HepG2 (cell line): ENCODE results near the gene BBS9. TPM values are rescaled to one million over a fixed set of nuclear protein-coding genes. Genes with fewer than 3 reads are reported as not detected.

Source experiments
- ATAC-seq: fragments of 200-7000 bp; cut with Tn5 transposase; 3 replicates; pipeline ENCODE4 v1.9.1; 2020; ENCODE audit warnings: mild to moderate bottlenecking, moderate library complexity
- BruUV-seq: library from RNA; stranded (reverse); fragments of 400-500 nt; replicated peaks from 2 replicates; lab custom pipeline; 2021; lab: Mats Ljungman, UMichigan
- CTCF ChIA-PET: fragments of 300-600 bp; formaldehyde crosslinking; extraction: SDS; loops from one replicate; lab custom pipeline; 2021; ENCODE audit warnings: low total read pairs, inconsistent platforms, low intra/inter-chr PET ratio; lab: Yijun Ruan, JAX
- POLR2A ChIA-PET: fragments of 350-600 bp; sonication (Branson Sonifier 250); formaldehyde crosslinking; loops from one replicate; lab custom pipeline; 2020; ENCODE audit warnings: antibody characterized with exemption, inconsistent platforms; lab: Yijun Ruan, JAX
- DNase-seq: peaks from one replicate; pipeline ENCODE4 v3.0.0-alpha.2; 2015; ENCODE audit warnings: low spot score
- FAIRE-seq: peaks from 3 replicates; lab custom pipeline; 2011; peaks lifted over from hg19 to GRCh38; lab: Jason Lieb, UNC
- H2AFZ ChIP-seq: one replicate; pipeline ENCODE4 v1.6.1; 2011; ENCODE audit warnings: low read length, inconsistent platforms
- H3K27ac ChIP-seq: fragments of 300-600 bp; 3 replicates; pipeline ENCODE4 v1.8.0; 2011; ENCODE audit warnings: mixed run types, mild to moderate bottlenecking, mixed read lengths, low read length, inconsistent platforms; ENCODE audit not compliant: insufficient read depth; ENCODE audit errors: extremely low read length
- H3K27me3 ChIP-seq, 2 experiments: fragments of 200-600 bp in 1 of 2; 2 replicates in 1 of 2; 3 replicates in 1 of 2; pipeline versions ENCODE4 v1.6.0 to v1.8.0; 2011; ENCODE audit warnings: low read length in 2 of 2, mild to moderate bottlenecking in 2 of 2, moderate library complexity in 2 of 2, inconsistent platforms in 1 of 2; ENCODE audit not compliant: insufficient read depth in 2 of 2, control insufficient read depth in 1 of 2
- H3K36me3 ChIP-seq, 2 experiments: fragments of 200-600 bp in 1 of 2; replicated peaks in 1 of 2; 2 replicates in 1 of 2; 3 replicates in 1 of 2; pipeline versions ENCODE4 v1.5.1 to v1.8.0; 2011; ENCODE audit warnings: low read length in 2 of 2, inconsistent platforms in 1 of 2; ENCODE audit not compliant: insufficient read depth in 2 of 2, control insufficient read depth in 1 of 2
- H3K4me1 ChIP-seq: 2 replicates; pipeline ENCODE4 v1.5.1; 2012; ENCODE audit warnings: low read length, inconsistent platforms; ENCODE audit not compliant: insufficient read depth
- H3K4me2 ChIP-seq: 2 replicates; pipeline ENCODE4 v1.6.0; 2011; ENCODE audit warnings: low read depth, low read length, inconsistent platforms
- H3K4me3 ChIP-seq, 3 experiments: fragments of 200-600 bp in 1 of 3; sonication (generic), shearing (Covaris generic) in 1 of 3; replicated peaks in 1 of 3; 2 replicates each; pipeline ENCODE4 v1.5.1; 2011 to 2016; ENCODE audit warnings: low read length in 3 of 3, inconsistent platforms in 2 of 3, low read depth in 2 of 3, mild to moderate bottlenecking in 2 of 3, control low read depth in 1 of 3, mixed read lengths in 1 of 3; ENCODE audit not compliant: insufficient read depth in 1 of 3
- H3K79me2 ChIP-seq: one replicate; pipeline ENCODE4 v1.6.1; 2011; ENCODE audit warnings: low read length, inconsistent platforms; ENCODE audit not compliant: insufficient read depth
- H3K9ac ChIP-seq: 2 replicates; pipeline ENCODE4 v1.6.0; 2011; ENCODE audit warnings: mild to moderate bottlenecking, low read depth, low read length, inconsistent platforms; ENCODE audit not compliant: insufficient read depth
- H3K9me3 ChIP-seq: 2 replicates; pipeline ENCODE4 v1.5.1; 2012; ENCODE audit warnings: mild to moderate bottlenecking, low read length
- H4K20me1 ChIP-seq: 2 replicates; pipeline ENCODE4 v1.6.0; 2011; ENCODE audit warnings: inconsistent platforms, mild to moderate bottlenecking, low read length, moderate library complexity; ENCODE audit not compliant: insufficient read depth
- BRCA1 ChIP-seq: sonication (generic); formaldehyde crosslinking; IDR thresholded peaks from 2 replicates; pipeline ENCODE4 v1.4.0; 2020; ENCODE audit warnings: missing genetic modification reagents
- CBX2 ChIP-seq, 2 experiments: fragments of 200-600 bp in 1 of 2; sonication (generic); formaldehyde crosslinking in 1 of 2; IDR thresholded peaks; 2 replicates each; pipeline versions ENCODE4 v1.7.0 to v1.8.1; 2018 to 2022; ENCODE audit warnings: low read depth in 2 of 2, low read length in 1 of 2, mild to moderate bottlenecking in 1 of 2, missing genetic modification reagents in 1 of 2
- DNMT1 ChIP-seq: sonication (generic); formaldehyde crosslinking; IDR thresholded peaks from 2 replicates; pipeline ENCODE4 v1.5.1; 2020; ENCODE audit warnings: mild to moderate bottlenecking, missing genetic modification reagents
- KDM5B ChIP-seq: sonication (generic); formaldehyde crosslinking; IDR thresholded peaks from 2 replicates; pipeline ENCODE4 v1.4.0; 2020; ENCODE audit warnings: missing genetic modification reagents, mild to moderate bottlenecking, borderline replicate concordance
- MBD4 ChIP-seq: IDR thresholded peaks from 2 replicates; pipeline ENCODE4 v1.6.1; 2012; ENCODE audit warnings: low read length, inconsistent platforms, borderline replicate concordance
- MEIS1 ChIP-seq: sonication (generic); formaldehyde crosslinking; IDR thresholded peaks from 2 replicates; pipeline ENCODE4 v1.9.0; 2021; ENCODE audit warnings: mild to moderate bottlenecking, missing genetic modification reagents, moderate library complexity, borderline replicate concordance
- MTA1 ChIP-seq: sonication (generic); formaldehyde crosslinking; IDR thresholded peaks from 2 replicates; pipeline ENCODE4 v1.4.0; 2020; ENCODE audit warnings: missing genetic modification reagents, mild to moderate bottlenecking, borderline replicate concordance
- POLR2G ChIP-seq: fragments of 200-400 bp; formaldehyde crosslinking; IDR thresholded peaks from 2 replicates; pipeline ENCODE4 v1.6.1; 2018; ENCODE audit warnings: mild to moderate bottlenecking, low read depth, low read length, moderate library complexity
- RELA ChIP-seq: sonication (generic); formaldehyde crosslinking; IDR thresholded peaks from 2 replicates; pipeline ENCODE4 v1.4.0; 2020; ENCODE audit warnings: missing genetic modification reagents
- SIN3A ChIP-seq: IDR thresholded peaks from 2 replicates; pipeline ENCODE4 v1.6.1; 2011; ENCODE audit warnings: low read depth, mild to moderate bottlenecking, control low read depth, low read length, borderline replicate concordance
- TBL1XR1 ChIP-seq: fragments of 150-350 bp; IDR thresholded peaks from 2 replicates; pipeline ENCODE4 v1.6.1; 2014; ENCODE audit warnings: borderline replicate concordance, low read length; ENCODE audit not compliant: partially characterized antibody
- TEAD3 ChIP-seq: optimal IDR thresholded peaks from 2 replicates; pipeline ENCODE3; 2016; ENCODE audit warnings: borderline replicate concordance
- ZFY ChIP-seq: sonication (generic); formaldehyde crosslinking; IDR thresholded peaks from 2 replicates; pipeline ENCODE4 v1.4.0; 2020; ENCODE audit warnings: missing genetic modification reagents
- ZNF136 ChIP-seq: sonication (generic); formaldehyde crosslinking; IDR thresholded peaks from 2 replicates; pipeline ENCODE4 v1.8.1; 2022; ENCODE audit warnings: low read depth, mild to moderate bottlenecking, moderate library complexity, missing genetic modification reagents
- ZNF354B ChIP-seq: sonication (generic); formaldehyde crosslinking; IDR thresholded peaks from 2 replicates; pipeline ENCODE4 v1.8.0; 2022; ENCODE audit warnings: mild to moderate bottlenecking, missing genetic modification reagents
- ZNF775 ChIP-seq: sonication (generic); formaldehyde crosslinking; IDR thresholded peaks from 2 replicates; pipeline ENCODE4 v1.4.0; 2020; ENCODE audit warnings: missing genetic modification reagents, mild to moderate bottlenecking, moderate library complexity, borderline replicate concordance
- WGBS: methylation state at CpG from one replicate; pipeline ENCODE4 v1.1.6; 2017; ENCODE audit warnings: low lambda C conversion rate; 5-methylcytosine and 5-hydroxymethylcytosine counted together
- in situ Hi-C: cut with HindIII; loops from 2 replicates; pipeline ENCODE4 v1.10.0; 2017; ENCODE audit warnings: low pct_unique_long_range_greater_than_20kb; ENCODE audit not compliant: extremely low pct_ligation_motif_present
- intact Hi-C: fragments of 100-400 bp; cut with micrococcal nuclease; formaldehyde crosslinking; loops from one replicate; pipeline ENCODE4 v1.10.0; 2022; ENCODE audit not compliant: unreplicated experiment
- polyA plus RNA-seq, 8 experiments: library from polyadenylated mRNA; depleted of rRNA in 3 of 8; stranded (reverse) in 7 of 8; unstranded in 1 of 8; fragments of >200 nt; fragmentation: Illumina TruSeq in 4 of 8; extraction: Trizol in 4 of 8; gene quantifications; 2 replicates each; pipeline versions ENCODE4 v1.2.1 to v1.2.3, GENCODE V29; 2011 to 2016; ENCODE audit warnings: low read depth in 4 of 8, missing spikeins in 1 of 8, mixed read lengths in 1 of 8; ENCODE audit not compliant: insufficient read depth in 1 of 8
- total RNA-seq, 5 experiments: library from RNA; depleted of rRNA; stranded (reverse); fragments of >200 nt; fragmentation: Illumina TruSeq; extraction: Trizol; gene quantifications; 2 replicates each; pipeline ENCODE4 v1.2.3, GENCODE V29; 2016; ENCODE audit warnings: low read depth in 1 of 5
- TF ChIP-seq, protein P1 (sequence below): sonication (generic); formaldehyde crosslinking; IDR thresholded peaks from 2 replicates; pipeline ENCODE4 v1.4.0; 2020; ENCODE audit warnings: mild to moderate bottlenecking, missing genetic modification reagents
- TF ChIP-seq, protein P2 (sequence below): sonication (generic); formaldehyde crosslinking; IDR thresholded peaks from 2 replicates; pipeline ENCODE4 v1.4.0; 2020; ENCODE audit warnings: missing genetic modification reagents, borderline replicate concordance

Gene BBS9
- total and polyA plus RNA-seq, 2 of the 13 experiments (the other 11 are each of a cell fraction or from before 2014, with no cell fraction given), result 5.1 to 7.8 TPM

GRCh38 chr7:33108554-33109004, 20.8 kb upstream of the BBS9 start (continued):
- TF ChIP-seq ZNF775 (CRISPR knock-in tag), result no peak
- TF ChIP-seq, protein P1, sequence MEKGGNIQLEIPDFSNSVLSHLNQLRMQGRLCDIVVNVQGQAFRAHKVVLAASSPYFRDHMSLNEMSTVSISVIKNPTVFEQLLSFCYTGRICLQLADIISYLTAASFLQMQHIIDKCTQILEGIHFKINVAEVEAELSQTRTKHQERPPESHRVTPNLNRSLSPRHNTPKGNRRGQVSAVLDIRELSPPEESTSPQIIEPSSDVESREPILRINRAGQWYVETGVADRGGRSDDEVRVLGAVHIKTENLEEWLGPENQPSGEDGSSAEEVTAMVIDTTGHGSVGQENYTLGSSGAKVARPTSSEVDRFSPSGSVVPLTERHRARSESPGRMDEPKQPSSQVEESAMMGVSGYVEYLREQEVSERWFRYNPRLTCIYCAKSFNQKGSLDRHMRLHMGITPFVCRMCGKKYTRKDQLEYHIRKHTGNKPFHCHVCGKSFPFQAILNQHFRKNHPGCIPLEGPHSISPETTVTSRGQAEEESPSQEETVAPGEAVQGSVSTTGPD (CRISPR knock-in tag), result no peak

DNA sequence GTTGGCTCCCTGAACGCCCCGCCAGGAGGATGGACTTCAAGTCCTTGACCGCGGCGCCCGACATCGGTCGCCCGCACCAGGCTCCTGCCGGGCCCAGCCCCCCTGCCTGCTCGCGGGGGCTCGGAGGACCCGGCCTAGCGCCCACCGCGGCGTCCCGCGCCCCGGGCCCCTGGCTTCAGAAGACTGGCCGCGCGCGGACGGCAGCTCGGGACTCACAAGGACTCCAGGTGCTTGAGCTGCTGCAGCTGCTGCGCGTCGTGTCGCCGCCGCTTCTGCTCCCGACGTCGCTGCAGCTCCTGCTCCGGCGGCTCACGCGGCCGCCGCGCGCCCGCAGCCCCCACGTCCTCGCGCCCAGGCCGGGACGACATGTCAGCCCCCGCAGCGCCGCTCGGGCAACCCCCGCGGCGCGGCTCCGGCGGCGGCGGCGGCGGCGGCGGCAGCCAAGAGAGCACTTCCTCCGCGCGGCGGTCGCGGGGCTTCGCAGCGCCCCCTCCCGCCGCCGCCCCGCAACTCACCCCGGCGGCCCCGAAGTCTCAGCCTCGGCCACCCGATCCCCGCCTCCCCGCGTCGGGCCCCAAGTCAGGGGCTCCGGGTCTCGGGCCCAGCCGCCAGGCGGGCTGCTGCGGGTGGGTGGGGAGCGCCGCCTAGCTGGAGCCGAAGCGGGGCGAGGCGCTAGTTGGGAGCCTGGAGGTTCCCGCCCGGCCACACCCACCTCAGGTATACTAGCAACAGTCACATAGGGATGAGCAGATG, 20.2 kb upstream of the BBS9 start, which contains the start of gene RP9:
RP9 (minus strand) TSS at position 400 of the 753 bp plus-strand sequence; CDS start at position 368, 32 bp downstream.
- peak; percentile 91 for ATAC-seq
- H4K20me1 ChIP-seq, result peaks cover 12% of the 10 kb centered on the region
- peaks cover 0 to 4% of the 10 kb centered on the region in 2 experiments; a peak in 1 of 5 replicates for H3K36me3 ChIP-seq
- H3K9me3 ChIP-seq, result no peaks in the 10 kb centered on the region
- CTCF ChIA-PET, result no interaction called here
- peaks cover 55% of the 10 kb centered on the region for H3K4me1 ChIP-seq
- no peak within 1 kb of the TSS for H2AFZ ChIP-seq
- no peak for FAIRE-seq
- peak within 1 kb of the TSS; percentile 85 for H3K9ac ChIP-seq
- no TSS peak for BruUV-seq
- peak within 1 kb of the TSS; percentile 97 for H3K4me2 ChIP-seq
- peak within 1 kb of the TSS; percentile 85 to 88 (median 87) for H3K4me3 ChIP-seq
- intact Hi-C loops, result loop anchor here (2.0 to 5.0 kb wide), 4 partner anchors 46 to 217 kb away; partner anchors contain the start of genes FKBP9, KBTBD2 and NT5C3A
- under 1% methylated on average over 33 of the region's 100 CpGs for WGBS
- peaks cover 46% of the 10 kb centered on the region for H3K79me2 ChIP-seq
- H3K27ac ChIP-seq, result peak within 1 kb of the TSS; percentile 77
- in situ Hi-C loops, result no loop called here
- POLR2A ChIA-PET, result interaction anchor here (0.6 to 2.5 kb wide), 5 partner anchors 47 to 614 kb away, joined by 3 to 10 read pairs (median 3); partner anchors contain the start of genes AVL9 and NT5C3A
- peak; percentile 71 for DNase-seq
- H3K27me3 ChIP-seq, result peaks cover 1 to 6% of the 10 kb centered on the region in 2 experiments; a peak in 2 of 5 replicates
- TF ChIP-seq KDM5B (CRISPR knock-in tag), result no peak; the same call in 1 of the 2 replicates
- TF ChIP-seq BRCA1, result peak; percentile 3; the same call in 1 of the 2 replicates
- TF ChIP-seq, protein P2, sequence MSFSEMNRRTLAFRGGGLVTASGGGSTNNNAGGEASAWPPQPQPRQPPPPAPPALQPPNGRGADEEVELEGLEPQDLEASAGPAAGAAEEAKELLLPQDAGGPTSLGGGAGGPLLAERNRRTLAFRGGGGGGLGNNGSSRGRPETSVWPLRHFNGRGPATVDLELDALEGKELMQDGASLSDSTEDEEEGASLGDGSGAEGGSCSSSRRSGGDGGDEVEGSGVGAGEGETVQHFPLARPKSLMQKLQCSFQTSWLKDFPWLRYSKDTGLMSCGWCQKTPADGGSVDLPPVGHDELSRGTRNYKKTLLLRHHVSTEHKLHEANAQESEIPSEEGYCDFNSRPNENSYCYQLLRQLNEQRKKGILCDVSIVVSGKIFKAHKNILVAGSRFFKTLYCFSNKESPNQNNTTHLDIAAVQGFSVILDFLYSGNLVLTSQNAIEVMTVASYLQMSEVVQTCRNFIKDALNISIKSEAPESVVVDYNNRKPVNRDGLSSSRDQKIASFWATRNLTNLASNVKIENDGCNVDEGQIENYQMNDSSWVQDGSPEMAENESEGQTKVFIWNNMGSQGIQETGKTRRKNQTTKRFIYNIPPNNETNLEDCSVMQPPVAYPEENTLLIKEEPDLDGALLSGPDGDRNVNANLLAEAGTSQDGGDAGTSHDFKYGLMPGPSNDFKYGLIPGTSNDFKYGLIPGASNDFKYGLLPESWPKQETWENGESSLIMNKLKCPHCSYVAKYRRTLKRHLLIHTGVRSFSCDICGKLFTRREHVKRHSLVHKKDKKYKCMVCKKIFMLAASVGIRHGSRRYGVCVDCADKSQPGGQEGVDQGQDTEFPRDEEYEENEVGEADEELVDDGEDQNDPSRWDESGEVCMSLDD (CRISPR knock-in tag), result no peak
- no peak for TF ChIP-seq MEIS1
- no peak for TF ChIP-seq DNMT1
- TF ChIP-seq MTA1 (CRISPR knock-in tag), result no peak
- TF ChIP-seq SIN3A, result peak; percentile 37; the same call in 1 of the 2 replicates
- TF ChIP-seq TBL1XR1, result no peak
- peak; percentile 90 for TF ChIP-seq ZFY (CRISPR knock-in tag)
- TF ChIP-seq ZNF136 (CRISPR knock-in tag), result 0 out of 2 replicates have a peak, but pooled peaks have one; percentile 32
- no peak for TF ChIP-seq RELA (CRISPR knock-in tag)
- no peak for TF ChIP-seq TEAD3 (CRISPR knock-in tag)
- TF ChIP-seq MBD4, result no peak
- peak; percentile 68 for TF ChIP-seq POLR2G
- no peak for TF ChIP-seq CBX2 (IDR thresholded peaks at IDR 0.05; ENCODE audit: low read depth, low read length)
- TF ChIP-seq CBX2 (CRISPR knock-in tag; IDR thresholded peaks at IDR 0.05; ENCODE audit: low read depth), result no peak
- TF ChIP-seq ZNF354B (CRISPR knock-in tag), result no peak
